Keratinocyte (primary cell): ENCODE results near the gene CFAP77.
"Not testable (repeated sequence)": the region's sequence is repeated elsewhere in the genome, so short reads cannot be mapped to it uniquely, and the experiment has no call there.

Source experiments
- EZH2 ChIP-seq: IDR thresholded peaks from one replicate; pipeline ENCODE4 v1.6.1; 2012; ENCODE audit warnings: inconsistent platforms, mild to moderate bottlenecking, low read length, moderate library complexity
- TF ChIP-seq, protein P1 (sequence below), 3 experiments: IDR thresholded peaks in 1 of 3; conservative IDR thresholded peaks in 1 of 3; optimal IDR thresholded peaks in 1 of 3; 2 replicates in 2 of 3; 3 replicates in 1 of 3; pipeline versions ENCODE3 to v1.5.1; 2011; ENCODE audit warnings: low read length in 3 of 3, mild to moderate bottlenecking in 3 of 3, moderate library complexity in 2 of 3, control low read depth in 1 of 3, inconsistent platforms in 1 of 3; ENCODE audit not compliant: insufficient read depth in 2 of 3; ENCODE audit errors: extremely low read depth in 1 of 3

DNA sequence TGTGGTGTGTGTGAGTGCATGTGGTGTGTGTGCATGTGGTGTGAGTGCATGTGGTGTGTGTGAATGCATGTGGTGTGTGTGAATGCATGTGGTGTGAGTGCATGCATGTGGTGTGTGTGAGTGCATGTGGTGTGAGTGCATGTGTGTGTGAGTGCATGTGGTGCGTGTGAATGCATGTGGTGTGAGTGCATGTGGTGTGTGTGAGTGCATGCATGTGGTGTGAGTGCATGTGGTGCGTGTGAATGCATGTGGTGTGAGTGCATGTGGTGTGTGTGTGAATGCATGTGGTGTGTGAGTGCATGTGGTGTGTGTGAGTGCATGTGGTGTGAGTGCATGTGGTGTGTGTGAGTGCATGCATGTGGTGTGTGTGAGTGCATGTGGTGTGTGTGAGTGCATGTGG is 32.2 kb upstream of the CFAP77 start:
- TF ChIP-seq, protein P1, sequence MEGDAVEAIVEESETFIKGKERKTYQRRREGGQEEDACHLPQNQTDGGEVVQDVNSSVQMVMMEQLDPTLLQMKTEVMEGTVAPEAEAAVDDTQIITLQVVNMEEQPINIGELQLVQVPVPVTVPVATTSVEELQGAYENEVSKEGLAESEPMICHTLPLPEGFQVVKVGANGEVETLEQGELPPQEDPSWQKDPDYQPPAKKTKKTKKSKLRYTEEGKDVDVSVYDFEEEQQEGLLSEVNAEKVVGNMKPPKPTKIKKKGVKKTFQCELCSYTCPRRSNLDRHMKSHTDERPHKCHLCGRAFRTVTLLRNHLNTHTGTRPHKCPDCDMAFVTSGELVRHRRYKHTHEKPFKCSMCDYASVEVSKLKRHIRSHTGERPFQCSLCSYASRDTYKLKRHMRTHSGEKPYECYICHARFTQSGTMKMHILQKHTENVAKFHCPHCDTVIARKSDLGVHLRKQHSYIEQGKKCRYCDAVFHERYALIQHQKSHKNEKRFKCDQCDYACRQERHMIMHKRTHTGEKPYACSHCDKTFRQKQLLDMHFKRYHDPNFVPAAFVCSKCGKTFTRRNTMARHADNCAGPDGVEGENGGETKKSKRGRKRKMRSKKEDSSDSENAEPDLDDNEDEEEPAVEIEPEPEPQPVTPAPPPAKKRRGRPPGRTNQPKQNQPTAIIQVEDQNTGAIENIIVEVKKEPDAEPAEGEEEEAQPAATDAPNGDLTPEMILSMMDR (optimal IDR thresholded peaks at IDR 0.05 in 1 of 3, IDR thresholded peaks at IDR 0.05 in 1 of 3, conservative IDR thresholded peaks at IDR 0.05 in 1 of 3; ENCODE audit: extremely low read depth in 1 of 3, insufficient read depth in 2 of 3, low read length in 3 of 3) = not testable (repeated sequence)
- not testable (repeated sequence) for TF ChIP-seq EZH2
